Measurements from ENCODE around the gene NHERF2. TPM values are rescaled to one million over a fixed set of nuclear protein-coding genes. Genes with fewer than 3 reads are reported as not detected.
A peak's percentile ranks its signal among the peaks of the same experiment; 100 is the strongest.

The NHERF2 gene
- total RNA-seq, 1 donor from 2014 or later: 3.0 TPM

GRCh38 chr16:2023092-2024031, 3.3 kb upstream of the NHERF2 start:
- no peaks in the 10 kb centered on the region for H3K9me3 ChIP-seq (ENCODE audit: low read depth)
- Mint-ChIP-seq H3K27ac (peak overlapping the region; percentile 96), H3K9me3 (no peaks in the 10 kb centered on the region), H3K27me3 (ENCODE audit: insufficient read depth, low read depth) (peaks cover 40% of the 10 kb centered on the region), H3K4me1 (peaks cover 22% of the 10 kb centered on the region), H3K36me3 (no peaks in the 10 kb centered on the region), H3K4me3 (peak overlapping the region; percentile 84)
- peaks cover 4% of the 10 kb centered on the region for H4K20me1 ChIP-seq (ENCODE audit: low read depth)
- no peak overlapping the region for H3K27ac ChIP-seq
- peak overlapping the region; percentile 93 for H2AFZ ChIP-seq (replicated peaks)
- H3K79me2 ChIP-seq (ENCODE audit: low read depth): no peaks in the 10 kb centered on the region
- DNase-seq (ENCODE audit: low spot score): peak; percentile 93
- peaks cover 97% of the 10 kb centered on the region for H3K27me3 ChIP-seq
- peaks cover 17% of the 10 kb centered on the region for H3F3A ChIP-seq (ENCODE audit: low read depth)
- no peak for TF ChIP-seq EZH2phosphoT487 (IDR thresholded peaks at IDR 0.05)
- TF ChIP-seq CTCF (IDR thresholded peaks at IDR 0.05): peak; percentile 92
- peak; percentile 34 for TF ChIP-seq EZH2 (IDR thresholded peaks at IDR 0.05)
- H3K4me2 ChIP-seq: peak overlapping the region; percentile 85
- peak overlapping the region; percentile 45 for H3K4me3 ChIP-seq
- H3K36me3 ChIP-seq: no peaks in the 10 kb centered on the region
- H3K4me1 ChIP-seq: peaks cover 19% of the 10 kb centered on the region
- H3K9ac ChIP-seq: no peak overlapping the region

- no peak overlapping the region for H3K4me3 ChIP-seq
- H3K4me1 Mint-ChIP-seq: peaks cover 22% of the 10 kb centered on the region
- no peaks in the 10 kb centered on the region for H3K36me3 Mint-ChIP-seq
- peaks cover 5% of the 10 kb centered on the region for H4K20me1 ChIP-seq (ENCODE audit: low read depth)
- H3F3A ChIP-seq (ENCODE audit: low read depth): peaks cover 17% of the 10 kb centered on the region
- no peaks in the 10 kb centered on the region for H3K79me2 ChIP-seq (ENCODE audit: low read depth)
- H3K4me1 ChIP-seq: peaks cover 19% of the 10 kb centered on the region
- H3K27me3 Mint-ChIP-seq (ENCODE audit: insufficient read depth, low read depth): peaks cover 36% of the 10 kb centered on the region
- no peak overlapping the region for H3K27ac ChIP-seq
- DNase-seq (ENCODE audit: low spot score): no peak
- H3K9ac ChIP-seq: no peak overlapping the region
- H3K36me3 ChIP-seq: no peaks in the 10 kb centered on the region
- H3K9me3 ChIP-seq (ENCODE audit: low read depth): no peaks in the 10 kb centered on the region
- peak overlapping the region; percentile 41 for H3K4me3 Mint-ChIP-seq
- H3K4me2 ChIP-seq: no peak overlapping the region
- H3K9me3 Mint-ChIP-seq: no peaks in the 10 kb centered on the region
- peak overlapping the region; percentile 30 for H3K27ac Mint-ChIP-seq
- no peak overlapping the region for H2AFZ ChIP-seq (replicated peaks)
- TF ChIP-seq EZH2 (IDR thresholded peaks at IDR 0.05): no peak
- TF ChIP-seq EZH2phosphoT487 (IDR thresholded peaks at IDR 0.05): no peak
- TF ChIP-seq CTCF (IDR thresholded peaks at IDR 0.05): no peak
- H3K27me3 ChIP-seq: peaks cover 95% of the 10 kb centered on the region
These were observed 2.7 kb upstream of the NHERF2 start for GRCh38 chr16:2024032-2024420.

- DNase-seq (ENCODE audit: low spot score): no peak
- peaks cover 83% of the 10 kb centered on the region for H3K27me3 ChIP-seq
- TF ChIP-seq EZH2phosphoT487 (IDR thresholded peaks at IDR 0.05) (no peak), EZH2 (IDR thresholded peaks at IDR 0.05) (no peak), CTCF (IDR thresholded peaks at IDR 0.05) (no peak)
- H3K9me3 ChIP-seq (ENCODE audit: low read depth): no peaks in the 10 kb centered on the region
- peaks cover 13% of the 10 kb centered on the region for H3F3A ChIP-seq (ENCODE audit: low read depth)
- H3K9me3 Mint-ChIP-seq: no peaks in the 10 kb centered on the region
- peaks cover 5% of the 10 kb centered on the region for H4K20me1 ChIP-seq (ENCODE audit: low read depth)
- H3K4me1 Mint-ChIP-seq: peaks cover 22% of the 10 kb centered on the region
- no peak overlapping the region for H3K27ac ChIP-seq
- no peak overlapping the region for H3K9ac ChIP-seq
- H3K4me1 ChIP-seq: peaks cover 15% of the 10 kb centered on the region
- no peak overlapping the region for H3K4me2 ChIP-seq
- peaks cover 34% of the 10 kb centered on the region for H3K27me3 Mint-ChIP-seq (ENCODE audit: insufficient read depth, low read depth)
- H2AFZ ChIP-seq (replicated peaks): no peak overlapping the region
- H3K4me3 Mint-ChIP-seq: peak overlapping the region; percentile 80
- H3K36me3 ChIP-seq: no peaks in the 10 kb centered on the region
- no peaks in the 10 kb centered on the region for H3K79me2 ChIP-seq (ENCODE audit: low read depth)
- H3K27ac Mint-ChIP-seq: no peak overlapping the region
- H3K4me3 ChIP-seq: no peak overlapping the region
- H3K36me3 Mint-ChIP-seq: no peaks in the 10 kb centered on the region
These were observed 1.5 kb upstream of the NHERF2 start for GRCh38 chr16:2025251-2025650.
